B cell (primary cell): ENCODE data around the gene LIPK. TPM values are rescaled to one million over a fixed set of nuclear protein-coding genes. Genes with fewer than 3 reads are reported as not detected.

Experiments
- ATAC-seq: fragments of 200-7000 bp; cut with Tn5 transposase; one replicate; pipeline ENCODE4 v1.10.0; 2021; ENCODE audit warnings: low read depth, mild to moderate bottlenecking, moderate number of reproducible peaks, moderate library complexity
- CTCF ChIA-PET: fragments of 350-600 bp; sonication (Branson Sonifier 250); formaldehyde crosslinking; loops from one replicate; lab custom pipeline; 2021; ENCODE audit warnings: antibody characterized with exemption, inconsistent platforms; lab: Charles Lee
- POLR2A ChIA-PET: fragments of 350-600 bp; sonication (Branson Sonifier 250); formaldehyde crosslinking; loops from one replicate; lab custom pipeline; 2021; ENCODE audit warnings: antibody characterized with exemption; lab: Charles Lee
- DNase-seq: peaks from one replicate; pipeline ENCODE4 v3.0.0; 2013
- H2AFZ ChIP-seq: 2 replicates; pipeline ENCODE4 v1.6.1; 2012; ENCODE audit warnings: mild to moderate bottlenecking, low read depth, low read length; ENCODE audit not compliant: insufficient read depth, poor library complexity, severe bottlenecking
- H3K27ac ChIP-seq, 2 donors: 1 replicate in 1 of 2; 2 replicates in 1 of 2; pipeline ENCODE4 v1.5.1; 2012 to 2013; ENCODE audit warnings: low read length in 2 of 2, mild to moderate bottlenecking in 2 of 2, moderate library complexity in 1 of 2
- H3K27me3 ChIP-seq, 4 experiments: fragments of 200-600 bp in 1 of 4; sonication (generic) in 1 of 4; replicated peaks in 1 of 4; 1 replicate in 2 of 4; 2 replicates in 2 of 4; pipeline versions ENCODE4 v1.6.1 to v1.7.0; 2013 to 2016; ENCODE audit warnings: low read length in 3 of 4, mild to moderate bottlenecking in 2 of 4, mixed read lengths in 1 of 4, moderate library complexity in 1 of 4; ENCODE audit not compliant: insufficient read depth in 4 of 4, control insufficient read depth in 3 of 4; ENCODE audit errors: control extremely low read depth in 1 of 4
- H3K36me3 ChIP-seq, 2 experiments: replicated peaks in 1 of 2; 1 replicate in 1 of 2; 2 replicates in 1 of 2; pipeline versions ENCODE4 v1.6.1 to v1.7.1; 2013; ENCODE audit warnings: low read length in 1 of 2; ENCODE audit not compliant: insufficient read depth in 2 of 2, control insufficient read depth in 1 of 2; ENCODE audit errors: control extremely low read depth in 1 of 2, extremely low read depth in 1 of 2
- H3K4me1 ChIP-seq, 2 donors: fragments of 200-600 bp in 1 of 2; sonication (generic) in 1 of 2; 1 replicate in 1 of 2; 2 replicates in 1 of 2; pipeline versions ENCODE4 v1.5.1 to v1.6.1; 2013 to 2017; ENCODE audit warnings: low read length in 2 of 2; ENCODE audit not compliant: control insufficient read depth in 2 of 2, insufficient read depth in 2 of 2
- H3K4me2 ChIP-seq: replicated peaks from 2 replicates; pipeline ENCODE3; 2012; ENCODE audit warnings: mild to moderate bottlenecking, low read depth, low read length; ENCODE audit not compliant: poor library complexity, severe bottlenecking
- H3K4me3 ChIP-seq, 5 experiments: fragments of 200-600 bp in 1 of 5; sonication (generic) in 1 of 5; 1 replicate in 3 of 5; 2 replicates in 2 of 5; pipeline versions ENCODE4 v1.5.1 to v1.7.0; 2011 to 2016; ENCODE audit warnings: low read length in 4 of 5, mild to moderate bottlenecking in 4 of 5, low read depth in 2 of 5, control low read depth in 1 of 5, moderate library complexity in 1 of 5; ENCODE audit not compliant: insufficient read depth in 1 of 5; ENCODE audit errors: control extremely low read depth in 1 of 5, extremely low read depth in 1 of 5
- H3K79me2 ChIP-seq: fragments of 200-600 bp; sonication (generic); one replicate; pipeline ENCODE4 v1.6.0; 2016; ENCODE audit warnings: low read length; ENCODE audit not compliant: control insufficient read depth, insufficient read depth
- H3K9ac ChIP-seq: fragments of 200-600 bp; sonication (generic); 2 replicates; pipeline ENCODE4 v1.6.1; 2017; ENCODE audit warnings: mild to moderate bottlenecking, low read length, moderate library complexity
- H3K9me3 ChIP-seq, 3 donors: one replicate each; pipeline versions ENCODE4 v1.6.1 to v1.7.1; 2013; ENCODE audit warnings: low read length in 2 of 3; ENCODE audit not compliant: control insufficient read depth in 2 of 3, insufficient read depth in 1 of 3; ENCODE audit errors: control extremely low read depth in 1 of 3
- H4K20me1 ChIP-seq: 2 replicates; pipeline ENCODE4 v1.6.0; 2012; ENCODE audit warnings: mild to moderate bottlenecking, low read length; ENCODE audit not compliant: insufficient read depth, control insufficient read depth, poor library complexity, severe bottlenecking
- H3K27ac Mint-ChIP-seq: one replicate; pipeline ENCODE4 v1.8.0; 2021; ENCODE audit warnings: mixed read lengths
- H3K27me3 Mint-ChIP-seq: one replicate; pipeline ENCODE4 v1.8.0; 2021; ENCODE audit warnings: mixed read lengths
- H3K4me1 Mint-ChIP-seq: one replicate; pipeline ENCODE4 v1.8.0; 2021; ENCODE audit warnings: mixed read lengths
- H3K4me3 Mint-ChIP-seq: one replicate; pipeline ENCODE4 v1.8.0; 2021; ENCODE audit warnings: mixed read lengths
- H3K9me3 Mint-ChIP-seq: one replicate; pipeline ENCODE4 v1.8.0; 2022; ENCODE audit warnings: mixed read lengths; ENCODE audit not compliant: insufficient read depth
- EZH2 ChIP-seq: IDR thresholded peaks from 2 replicates; pipeline ENCODE4 v1.6.1; 2012; ENCODE audit warnings: borderline replicate concordance, low read depth, mild to moderate bottlenecking, moderate library complexity, low read length; ENCODE audit not compliant: insufficient read depth, poor library complexity, severe bottlenecking
- WGBS: methylation state at CpG from one replicate; pipeline ENCODE4 v1.1.5; 2013; ENCODE audit warnings: missing lambda C conversion rate; ENCODE audit not compliant: insufficient coverage; 5-methylcytosine and 5-hydroxymethylcytosine counted together
- intact Hi-C: fragments of 100-400 bp; cut with micrococcal nuclease; formaldehyde crosslinking; loops from one replicate; pipeline ENCODE4 v1.10.0; 2022
- polyA plus RNA-seq: library from polyadenylated mRNA; depleted of rRNA; stranded (reverse); fragments of >200 nt; gene quantifications from 2 replicates; pipeline ENCODE4 v1.2.3, GENCODE V29; 2012
- total RNA-seq, 2 donors: library from RNA; stranded (reverse); fragments of 120-200 nt in 1 of 2; gene quantifications; 1 replicate in 1 of 2; 2 replicates in 1 of 2; pipeline versions ENCODE4 v1.2.3 to v1.2.4, GENCODE V29; 2013 to 2022
- TF ChIP-seq, protein P1 (sequence below): fragments of 200-600 bp; IDR thresholded peaks from one replicate; pipeline ENCODE4 v1.8.0; 2022; ENCODE audit warnings: antibody characterized with exemption, mild to moderate bottlenecking

The LIPK gene
- total and polyA plus RNA-seq, 2 donors (not counting 1 experiment from before 2014, with no cell fraction given), result not detected

DNA sequence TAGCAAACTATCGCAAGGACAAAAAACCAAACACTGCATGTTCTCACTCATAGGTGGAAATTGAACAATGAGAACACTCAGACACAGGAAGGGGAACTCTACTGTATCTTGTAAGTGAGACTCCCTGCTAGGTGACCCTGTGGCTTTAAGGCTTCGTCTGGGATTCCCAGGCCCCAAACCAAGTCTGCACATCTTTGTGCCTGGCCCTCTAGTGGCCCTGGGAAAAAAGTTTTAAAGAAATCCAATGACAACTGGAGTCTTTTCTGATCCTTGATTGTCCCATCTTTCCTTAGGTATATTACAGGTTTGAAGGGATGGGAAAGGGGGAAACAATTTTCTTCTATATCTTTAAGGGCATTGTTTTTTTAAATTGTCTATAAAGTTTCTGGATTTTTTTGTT, 85.9 kb downstream of the LIPK start:
- ChIA-PET CTCF (interaction anchor here (0.9 kb wide), 1 partner anchor 16 kb away, joined by 4 read pairs; no protein-coding TSS in a partner anchor), POLR2A (no interaction called here)
- Histone ChIP-seq H4K20me1 (no peaks in the 10 kb centered on the region), H3K4me1 (no peaks in the 10 kb centered on the region), H3K9ac (no peak overlapping the region), H3K27ac (no peak overlapping the region), H3K4me3 (no peak overlapping the region), H3K27me3 (no peaks in the 10 kb centered on the region), H3K79me2 (no peaks in the 10 kb centered on the region), H3K4me2 (no peak overlapping the region), H3K36me3 (no peaks in the 10 kb centered on the region), H3K9me3 (no peaks in the 10 kb centered on the region), H2AFZ (no peak overlapping the region)
- 17% methylated on average over 1 of the region's 2 CpGs for WGBS
- Mint-ChIP-seq H3K4me3 (no peak overlapping the region), H3K27me3 (peaks cover 3% of the 10 kb centered on the region), H3K9me3 (no peaks in the 10 kb centered on the region), H3K27ac (no peak overlapping the region), H3K4me1 (no peaks in the 10 kb centered on the region)
- DNase-seq (no peak), ATAC-seq (no peak)
- intact Hi-C loops, result no loop called here
- TF ChIP-seq, protein P1, sequence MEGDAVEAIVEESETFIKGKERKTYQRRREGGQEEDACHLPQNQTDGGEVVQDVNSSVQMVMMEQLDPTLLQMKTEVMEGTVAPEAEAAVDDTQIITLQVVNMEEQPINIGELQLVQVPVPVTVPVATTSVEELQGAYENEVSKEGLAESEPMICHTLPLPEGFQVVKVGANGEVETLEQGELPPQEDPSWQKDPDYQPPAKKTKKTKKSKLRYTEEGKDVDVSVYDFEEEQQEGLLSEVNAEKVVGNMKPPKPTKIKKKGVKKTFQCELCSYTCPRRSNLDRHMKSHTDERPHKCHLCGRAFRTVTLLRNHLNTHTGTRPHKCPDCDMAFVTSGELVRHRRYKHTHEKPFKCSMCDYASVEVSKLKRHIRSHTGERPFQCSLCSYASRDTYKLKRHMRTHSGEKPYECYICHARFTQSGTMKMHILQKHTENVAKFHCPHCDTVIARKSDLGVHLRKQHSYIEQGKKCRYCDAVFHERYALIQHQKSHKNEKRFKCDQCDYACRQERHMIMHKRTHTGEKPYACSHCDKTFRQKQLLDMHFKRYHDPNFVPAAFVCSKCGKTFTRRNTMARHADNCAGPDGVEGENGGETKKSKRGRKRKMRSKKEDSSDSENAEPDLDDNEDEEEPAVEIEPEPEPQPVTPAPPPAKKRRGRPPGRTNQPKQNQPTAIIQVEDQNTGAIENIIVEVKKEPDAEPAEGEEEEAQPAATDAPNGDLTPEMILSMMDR, result no peak
- no peak for TF ChIP-seq EZH2

DNA sequence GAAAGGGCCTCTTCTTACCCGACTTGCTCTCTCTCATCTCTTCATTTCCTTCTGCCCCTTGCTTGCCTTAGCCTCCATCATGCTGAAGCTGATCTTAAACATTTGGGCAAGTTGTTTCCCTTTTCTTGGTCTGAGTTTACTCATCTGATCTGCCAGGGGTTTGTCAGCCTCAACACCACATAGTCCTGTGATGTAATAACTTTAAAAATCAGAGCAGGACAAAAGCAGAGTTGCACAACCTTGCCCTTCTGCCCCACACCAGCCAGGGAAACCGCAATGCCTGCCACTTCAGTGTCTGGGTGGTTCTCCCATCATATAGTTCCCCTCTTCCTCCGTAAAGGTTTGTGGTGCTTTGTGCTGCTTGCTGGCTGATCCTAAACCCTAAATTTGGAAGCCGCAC, 86.6 kb downstream of the LIPK start:
- Histone ChIP-seq H4K20me1 (no peaks in the 10 kb centered on the region), H3K9me3 (no peaks in the 10 kb centered on the region), H3K36me3 (no peaks in the 10 kb centered on the region), H3K27me3 (no peaks in the 10 kb centered on the region), H2AFZ (no peak overlapping the region), H3K79me2 (no peaks in the 10 kb centered on the region), H3K4me3 (no peak overlapping the region), H3K4me2 (no peak overlapping the region), H3K4me1 (no peaks in the 10 kb centered on the region), H3K9ac (no peak overlapping the region), H3K27ac (no peak overlapping the region)
- ChIA-PET CTCF (no interaction called here), POLR2A (no interaction called here)
- intact Hi-C loops, result no loop called here
- no peak overlapping the region for H3K4me3 Mint-ChIP-seq
- TF ChIP-seq, protein P1, result no peak
- TF ChIP-seq EZH2, result no peak
- no peak for ATAC-seq
- no peak overlapping the region for H3K27ac Mint-ChIP-seq
- H3K4me1 Mint-ChIP-seq, result no peaks in the 10 kb centered on the region
- H3K9me3 Mint-ChIP-seq, result no peaks in the 10 kb centered on the region
- 89% methylated on average over 3 of the region's 4 CpGs for WGBS
- no peak for DNase-seq
- peaks cover 5% of the 10 kb centered on the region for H3K27me3 Mint-ChIP-seq
